Astrocyte (in vitro differentiated cells and primary cell): ENCODE results near the gene PIP4K2B. TPM values are rescaled to one million over a fixed set of nuclear protein-coding genes. Genes with fewer than 3 reads are reported as not detected.
A peak's percentile ranks its signal among the peaks of the same experiment; 100 is the strongest.

ENCODE experiments used
- DNase-seq: peaks from one replicate; pipeline ENCODE4 v3.0.0-alpha.2; 2010; ENCODE audit warnings: low read depth
- FAIRE-seq: peaks from 2 replicates; lab custom pipeline; 2011; peaks lifted over from hg19 to GRCh38; lab: Jason Lieb, UNC
- H2AFZ ChIP-seq: 2 replicates; pipeline ENCODE4 v1.6.0; 2012; ENCODE audit warnings: low read depth, low read length, inconsistent platforms
- H3K27ac ChIP-seq: 2 replicates; pipeline ENCODE4 v1.5.1; 2011; ENCODE audit warnings: low read depth, low read length, inconsistent platforms
- H3K27me3 ChIP-seq: 2 replicates; pipeline ENCODE4 v1.6.0; 2011; ENCODE audit warnings: low read length, inconsistent platforms; ENCODE audit not compliant: insufficient read depth
- H3K36me3 ChIP-seq: 2 replicates; pipeline ENCODE4 v1.5.1; 2011; ENCODE audit warnings: low read length, inconsistent platforms; ENCODE audit not compliant: insufficient read depth
- H3K4me1 ChIP-seq: 2 replicates; pipeline ENCODE4 v1.5.1; 2011; ENCODE audit warnings: low read length, inconsistent platforms; ENCODE audit not compliant: insufficient read depth
- H3K4me2 ChIP-seq: 2 replicates; pipeline ENCODE4 v1.6.0; 2012; ENCODE audit warnings: low read length, inconsistent platforms
- H3K4me3 ChIP-seq: 2 replicates; pipeline ENCODE4 v1.5.1; 2011; ENCODE audit warnings: low read depth, mild to moderate bottlenecking, low read length, inconsistent platforms; ENCODE audit not compliant: insufficient read depth
- H3K79me2 ChIP-seq: 2 replicates; pipeline ENCODE4 v1.6.0; 2012; ENCODE audit warnings: mild to moderate bottlenecking, low read length, inconsistent platforms; ENCODE audit not compliant: insufficient read depth
- H3K9ac ChIP-seq: 2 replicates; pipeline ENCODE4 v1.6.0; 2012; ENCODE audit warnings: mild to moderate bottlenecking, low read length, inconsistent platforms
- H3K9me3 ChIP-seq: 2 replicates; pipeline ENCODE4 v1.5.1; 2012; ENCODE audit warnings: low read depth, mild to moderate bottlenecking, low read length, inconsistent platforms; ENCODE audit not compliant: insufficient read depth
- H4K20me1 ChIP-seq: 2 replicates; pipeline ENCODE4 v1.6.0; 2012; ENCODE audit warnings: low read length, inconsistent platforms; ENCODE audit not compliant: insufficient read depth
- H3K27ac Mint-ChIP-seq: one replicate; pipeline ENCODE4 v1.8.0; 2021; ENCODE audit warnings: mild to moderate bottlenecking, mixed read lengths; ENCODE audit not compliant: unreplicated experiment
- H3K27me3 Mint-ChIP-seq: one replicate; pipeline ENCODE4 v1.8.0; 2021; ENCODE audit warnings: low read depth, mixed read lengths; ENCODE audit not compliant: unreplicated experiment
- H3K36me3 Mint-ChIP-seq: one replicate; pipeline ENCODE4 v1.8.0; 2021; ENCODE audit warnings: low read depth, mixed read lengths; ENCODE audit not compliant: unreplicated experiment
- H3K4me1 Mint-ChIP-seq: one replicate; pipeline ENCODE4 v1.8.0; 2021; ENCODE audit warnings: low read depth, mixed read lengths; ENCODE audit not compliant: unreplicated experiment
- H3K4me3 Mint-ChIP-seq: one replicate; pipeline ENCODE4 v1.8.0; 2021; ENCODE audit warnings: mild to moderate bottlenecking, moderate library complexity, mixed read lengths; ENCODE audit not compliant: unreplicated experiment
- H3K9me3 Mint-ChIP-seq: one replicate; pipeline ENCODE4 v1.8.0; 2021; ENCODE audit warnings: mild to moderate bottlenecking, mixed read lengths; ENCODE audit not compliant: unreplicated experiment
- CTCF ChIP-seq: IDR thresholded peaks from 2 replicates; pipeline ENCODE4 v1.5.1; 2011; ENCODE audit warnings: low read depth, mild to moderate bottlenecking, inconsistent platforms, low read length, moderate library complexity; ENCODE audit not compliant: insufficient read depth
- EZH2 ChIP-seq: IDR thresholded peaks from 2 replicates; pipeline ENCODE4 v1.6.1; 2012; ENCODE audit warnings: mild to moderate bottlenecking, low read length, inconsistent platforms; ENCODE audit not compliant: insufficient read depth
- total RNA-seq: library from RNA; stranded (reverse); gene quantifications from 2 replicates; pipeline ENCODE4 v1.2.1, GENCODE V29; 2021

The PIP4K2B gene
- total RNA-seq, 1 donor from 2014 or later: 58.2 TPM

DNA sequence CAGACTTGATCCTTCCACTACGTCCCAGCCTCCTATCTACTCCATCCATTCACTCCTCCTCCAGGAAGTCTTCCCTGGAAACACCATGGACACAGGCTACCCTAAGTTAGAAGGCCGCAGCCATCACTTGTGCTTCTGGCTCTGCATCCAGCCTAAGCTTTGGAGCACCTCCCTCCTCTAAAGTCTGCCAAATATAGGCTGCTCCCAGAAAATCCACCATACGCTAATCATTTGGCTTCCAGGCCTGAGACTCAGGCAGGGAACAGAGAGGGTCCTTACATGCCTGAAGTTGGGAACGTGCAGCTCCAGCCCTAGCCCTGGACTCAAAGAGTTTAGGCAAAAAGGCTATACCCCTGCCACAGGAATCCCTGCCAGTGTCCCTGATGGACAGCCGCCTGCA, 57.9 kb downstream of the PIP4K2B start:
- Histone ChIP-seq H3K4me1 (peaks cover 23% of the 10 kb centered on the region), H3K27me3 (no peaks in the 10 kb centered on the region), H3K4me2 (no peak overlapping the region), H3K9me3 (no peaks in the 10 kb centered on the region), H3K4me3 (no peak overlapping the region), H3K9ac (peak overlapping the region; percentile 53), H3K79me2 (peaks cover 77% of the 10 kb centered on the region), H2AFZ (no peak overlapping the region), H4K20me1 (peaks cover 84% of the 10 kb centered on the region), H3K27ac (no peak overlapping the region), H3K36me3 (peaks cover 11% of the 10 kb centered on the region)
- no peak for DNase-seq
- Mint-ChIP-seq H3K4me1 (peaks cover 32% of the 10 kb centered on the region), H3K9me3 (peaks cover 2% of the 10 kb centered on the region), H3K4me3 (no peak overlapping the region), H3K27me3 (no peaks in the 10 kb centered on the region), H3K27ac (no peak overlapping the region), H3K36me3 (peaks cover 7% of the 10 kb centered on the region)
- no peak for FAIRE-seq
- TF ChIP-seq CTCF (no peak), EZH2 (no peak)

DNA sequence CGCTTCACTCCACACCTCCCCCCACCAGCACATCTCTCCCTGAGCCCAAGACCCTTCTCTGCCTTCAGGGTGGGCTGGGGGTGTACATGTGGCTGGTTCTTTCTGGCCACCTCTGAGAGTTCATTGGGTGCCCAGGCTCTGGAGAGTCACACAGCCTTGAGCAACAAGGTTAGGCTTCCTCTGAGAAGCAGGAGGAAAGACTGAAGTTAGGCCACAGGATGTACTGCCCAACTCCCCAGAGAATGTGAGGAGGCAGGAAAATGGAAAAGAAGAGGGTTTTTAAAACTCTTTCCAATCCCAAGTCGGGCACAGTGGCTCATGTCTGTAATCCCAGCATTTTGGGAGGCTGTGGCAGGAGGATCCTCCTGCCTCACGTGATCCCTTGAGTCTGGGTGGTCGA, 58.5 kb downstream of the PIP4K2B start:
- H3K27me3 ChIP-seq: no peaks in the 10 kb centered on the region
- no peak overlapping the region for H3K4me2 ChIP-seq
- H4K20me1 ChIP-seq: peaks cover 84% of the 10 kb centered on the region
- peaks cover 11% of the 10 kb centered on the region for H3K36me3 ChIP-seq
- TF ChIP-seq CTCF: no peak
- no peak for TF ChIP-seq EZH2
- no peak overlapping the region for H3K4me3 Mint-ChIP-seq
- FAIRE-seq: no peak
- no peak overlapping the region for H3K27ac Mint-ChIP-seq
- H3K79me2 ChIP-seq: peaks cover 70% of the 10 kb centered on the region
- no peak for DNase-seq
- H3K27ac ChIP-seq: no peak overlapping the region
- H3K9ac ChIP-seq: no peak overlapping the region
- no peaks in the 10 kb centered on the region for H3K9me3 ChIP-seq
- peaks cover 25% of the 10 kb centered on the region for H3K4me1 Mint-ChIP-seq
- no peaks in the 10 kb centered on the region for H3K27me3 Mint-ChIP-seq
- H3K4me1 ChIP-seq: peaks cover 17% of the 10 kb centered on the region
- no peaks in the 10 kb centered on the region for H3K9me3 Mint-ChIP-seq
- no peak overlapping the region for H2AFZ ChIP-seq
- H3K36me3 Mint-ChIP-seq: peaks cover 7% of the 10 kb centered on the region
- H3K4me3 ChIP-seq: no peak overlapping the region

- FAIRE-seq (no peak), DNase-seq (no peak)
- peaks cover 19% of the 10 kb centered on the region for H3K4me1 Mint-ChIP-seq
- no peak overlapping the region for H2AFZ ChIP-seq
- H3K4me1 ChIP-seq: peaks cover 14% of the 10 kb centered on the region
- H3K4me3 Mint-ChIP-seq: no peak overlapping the region
- no peaks in the 10 kb centered on the region for H3K27me3 Mint-ChIP-seq
- H3K36me3 ChIP-seq: peaks cover 11% of the 10 kb centered on the region
- H3K9me3 Mint-ChIP-seq: no peaks in the 10 kb centered on the region
- TF ChIP-seq EZH2 (no peak), CTCF (no peak)
- H3K9me3 ChIP-seq: no peaks in the 10 kb centered on the region
- H3K27ac Mint-ChIP-seq: no peak overlapping the region
- H3K9ac ChIP-seq: no peak overlapping the region
- peaks cover 9% of the 10 kb centered on the region for H3K36me3 Mint-ChIP-seq
- no peak overlapping the region for H3K27ac ChIP-seq
- no peak overlapping the region for H3K4me3 ChIP-seq
- H4K20me1 ChIP-seq: peaks cover 84% of the 10 kb centered on the region
- H3K79me2 ChIP-seq: peaks cover 63% of the 10 kb centered on the region
- H3K4me2 ChIP-seq: no peak overlapping the region
- no peaks in the 10 kb centered on the region for H3K27me3 ChIP-seq
These were observed 59.3 kb downstream of the PIP4K2B start for GRCh38 chr17:38740044-38740443.
